Gastrocnemius medialis (tissue), 4 donors: ENCODE results near the gene CENPX.

Experiments used
- CTCF ChIP-seq, 5 experiments: fragments of 450-650 bp in 3 of 5; fragments of 200-600 bp in 2 of 5; sonication (generic) in 2 of 5; IDR thresholded peaks in 4 of 5; conservative IDR thresholded peaks in 1 of 5; 1 replicate in 4 of 5; 2 replicates in 1 of 5; pipeline ENCODE4 v1.5.1; 2016 to 2019; ENCODE audit warnings: antibody characterized with exemption in 5 of 5, mild to moderate bottlenecking in 3 of 5, moderate library complexity in 3 of 5
- POLR2A ChIP-seq, 2 donors: fragments of 450-650 bp; IDR thresholded peaks; one replicate each; pipeline ENCODE4 v1.6.1; 2017; ENCODE audit warnings: antibody characterized with exemption in 2 of 2, mild to moderate bottlenecking in 2 of 2, moderate library complexity in 2 of 2

GRCh38 chr17:81991684-81992305 is 30.9 kb downstream of the CENPX start:
- peak in 1 of 5 experiments; percentile 20 for TF ChIP-seq CTCF (IDR thresholded peaks at IDR 0.05 in 4 of 5, conservative IDR thresholded peaks at IDR 0.05 in 1 of 5)
- peak; percentile 29 to 37 for TF ChIP-seq POLR2A (IDR thresholded peaks at IDR 0.05)
